ENCODE results near the gene PDE4DIP.
"Not testable (repeated sequence)": the region's sequence is repeated elsewhere in the genome, so short reads cannot be mapped to it uniquely, and the experiment has no call there.

PDE4DIP gene

DNA sequence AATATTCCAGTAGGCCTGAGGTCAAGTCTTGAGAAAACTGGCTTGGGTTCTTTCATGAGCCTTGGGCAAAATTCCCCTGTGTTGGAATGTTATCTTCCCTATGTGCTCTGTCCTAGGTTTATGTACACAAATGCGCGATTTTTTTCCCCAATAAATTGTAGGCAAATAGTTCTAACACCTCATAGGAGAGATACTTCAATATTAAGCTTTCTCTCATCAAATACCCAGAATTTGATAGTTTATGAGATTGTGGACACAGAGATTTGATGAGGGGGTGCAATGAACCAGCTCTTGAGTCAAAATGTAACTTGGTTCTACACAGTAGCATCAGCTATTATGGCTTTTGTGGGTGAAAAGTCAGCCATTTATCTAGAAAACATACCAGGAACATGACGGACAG is 220.4 kb downstream of the PDE4DIP start:
- not testable (repeated sequence) for DNase-seq (ENCODE audit: low read depth in 1 of 2, low spot score in 1 of 2)

DNA sequence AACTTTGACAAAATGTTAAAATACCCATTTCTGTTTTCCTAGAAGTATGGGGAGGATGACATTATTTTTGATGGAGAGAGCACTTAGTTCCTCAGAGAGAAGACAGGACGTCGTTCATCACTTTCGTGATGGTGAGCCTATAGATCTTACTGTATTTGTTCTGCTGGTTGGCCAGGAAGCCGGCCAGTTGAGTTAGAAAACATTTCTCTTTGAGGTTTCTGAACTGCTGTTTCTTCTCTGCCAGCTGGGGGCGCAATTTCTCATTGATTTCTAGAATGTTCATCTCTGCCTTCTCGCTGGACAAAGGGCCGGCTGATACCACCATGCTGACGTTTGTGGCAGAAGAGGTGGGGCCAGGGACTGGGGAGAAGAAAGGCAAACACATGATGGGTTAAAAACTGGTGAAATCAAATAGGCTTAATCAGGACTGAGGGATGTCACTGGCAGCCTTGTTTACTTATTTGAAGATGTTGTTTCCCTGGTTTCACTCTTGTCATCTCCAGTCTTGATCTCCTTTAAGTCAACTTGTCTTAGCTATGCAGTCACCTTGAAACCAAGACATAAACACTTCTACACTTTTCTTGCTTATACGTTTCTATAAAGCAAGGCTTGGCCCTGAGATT is 231.4 kb downstream of the PDE4DIP start:
- not testable (repeated sequence) for DNase-seq (ENCODE audit: low read depth in 1 of 2, low spot score in 1 of 2)
